ENCODE results near the gene KLHL3.
"Not testable (repeated sequence)": the region's sequence is repeated elsewhere in the genome, so short reads cannot be mapped to it uniquely, and the experiment has no call there.

The KLHL3 gene

GRCh38 chr5:137660349-137660817 lies 75.5 kb downstream of the KLHL3 start:
- peak; percentile 59 to 78 (median 77) for DNase-seq

- no peak for DNase-seq
Observed at GRCh38 chr5:137659209-137659608, 76.7 kb downstream of the KLHL3 start.

- no peak for DNase-seq
Observed at GRCh38 chr5:137658324-137658723, 77.6 kb downstream of the KLHL3 start.

- no peak for DNase-seq
Observed at GRCh38 chr5:137657073-137657472, 78.8 kb downstream of the KLHL3 start.

- no peak for DNase-seq
Observed at GRCh38 chr5:137656558-137656957, 79.3 kb downstream of the KLHL3 start.

- DNase-seq, result no peak
Observed at GRCh38 chr5:137651022-137651421, 84.9 kb downstream of the KLHL3 start.

GRCh38 chr5:137649228-137649935 lies 86.5 kb downstream of the KLHL3 start:
- DNase-seq, result peak in 1 of 3 experiments; percentile 65

- DNase-seq, result no peak
Observed at GRCh38 chr5:137648361-137648760, 87.5 kb downstream of the KLHL3 start.

GRCh38 chr5:137647401-137647800 lies 88.5 kb downstream of the KLHL3 start:
- DNase-seq, result no peak

- no peak for DNase-seq
Observed at GRCh38 chr5:137646761-137647160, 89.1 kb downstream of the KLHL3 start.

GRCh38 chr5:137643081-137643480 lies 92.8 kb downstream of the KLHL3 start:
- not testable (repeated sequence) for DNase-seq

GRCh38 chr5:137642091-137642490 lies 93.8 kb downstream of the KLHL3 start:
- no peak for DNase-seq

GRCh38 chr5:137641148-137641547 lies 94.7 kb downstream of the KLHL3 start:
- no peak for DNase-seq

- DNase-seq, result no peak
Observed at GRCh38 chr5:137639645-137640044, 96.2 kb downstream of the KLHL3 start.

- DNase-seq, result no peak
Observed at GRCh38 chr5:137638841-137639240, 97.0 kb downstream of the KLHL3 start.

GRCh38 chr5:137636830-137637714 lies 98.8 kb downstream of the KLHL3 start:
- no peak for DNase-seq

GRCh38 chr5:137636099-137636498 lies 99.8 kb downstream of the KLHL3 start:
- DNase-seq, result no peak

GRCh38 chr5:137635521-137635921 lies 100.4 kb downstream of the KLHL3 start:
- DNase-seq, result peak in 2 of 3 experiments; percentile 1 to 42

- DNase-seq, result no peak
Observed at GRCh38 chr5:137633896-137634295, 102.0 kb downstream of the KLHL3 start.

- no peak for DNase-seq
Observed at GRCh38 chr5:137632716-137633115, 103.2 kb downstream of the KLHL3 start.

- no peak for DNase-seq
Observed at GRCh38 chr5:137631453-137631852, 104.4 kb downstream of the KLHL3 start.

- no peak for DNase-seq
Observed at GRCh38 chr5:137630972-137631370, 104.9 kb downstream of the KLHL3 start.

GRCh38 chr5:137630216-137630971 lies 105.5 kb downstream of the KLHL3 start:
- DNase-seq, result no peak

Measured in NCI-H1417 (cell line).